ENCODE measurements around the gene DDX28.

GRCh38 chr16:67990018-67990386 lies 33.0 kb downstream of the DDX28 start:
- TF ChIP-seq, protein P1, sequence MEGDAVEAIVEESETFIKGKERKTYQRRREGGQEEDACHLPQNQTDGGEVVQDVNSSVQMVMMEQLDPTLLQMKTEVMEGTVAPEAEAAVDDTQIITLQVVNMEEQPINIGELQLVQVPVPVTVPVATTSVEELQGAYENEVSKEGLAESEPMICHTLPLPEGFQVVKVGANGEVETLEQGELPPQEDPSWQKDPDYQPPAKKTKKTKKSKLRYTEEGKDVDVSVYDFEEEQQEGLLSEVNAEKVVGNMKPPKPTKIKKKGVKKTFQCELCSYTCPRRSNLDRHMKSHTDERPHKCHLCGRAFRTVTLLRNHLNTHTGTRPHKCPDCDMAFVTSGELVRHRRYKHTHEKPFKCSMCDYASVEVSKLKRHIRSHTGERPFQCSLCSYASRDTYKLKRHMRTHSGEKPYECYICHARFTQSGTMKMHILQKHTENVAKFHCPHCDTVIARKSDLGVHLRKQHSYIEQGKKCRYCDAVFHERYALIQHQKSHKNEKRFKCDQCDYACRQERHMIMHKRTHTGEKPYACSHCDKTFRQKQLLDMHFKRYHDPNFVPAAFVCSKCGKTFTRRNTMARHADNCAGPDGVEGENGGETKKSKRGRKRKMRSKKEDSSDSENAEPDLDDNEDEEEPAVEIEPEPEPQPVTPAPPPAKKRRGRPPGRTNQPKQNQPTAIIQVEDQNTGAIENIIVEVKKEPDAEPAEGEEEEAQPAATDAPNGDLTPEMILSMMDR (IDR thresholded peaks at IDR 0.05) = no peak
- no peak for TF ChIP-seq POLR2A (IDR thresholded peaks at IDR 0.05)
